ENCODE measurements around the gene CMC2. TPM values are rescaled to one million over a fixed set of nuclear protein-coding genes. Genes with fewer than 3 reads are reported as not detected.

CMC2 gene
- total and polyA plus RNA-seq, 9 donors: 19.1 to 41.1 (median 25.9) TPM

GRCh38 chr16:81035398-81035974 is 28.8 kb upstream of the CMC2 start, which contains the start of gene ATMIN:
TSS of gene ATMIN (plus strand) at chr16:81035842. CDS start at chr16:81035871, 29 bp downstream.
- intact Hi-C loops (cut with DNase I): loop anchor here in 1 of 4 donors (10.0 kb wide), 1 partner anchor 709 kb away; no protein-coding TSS in a partner anchor
- no peaks in the 10 kb centered on the region for H3K9me3 ChIP-seq
- TF ChIP-seq, protein P1, sequence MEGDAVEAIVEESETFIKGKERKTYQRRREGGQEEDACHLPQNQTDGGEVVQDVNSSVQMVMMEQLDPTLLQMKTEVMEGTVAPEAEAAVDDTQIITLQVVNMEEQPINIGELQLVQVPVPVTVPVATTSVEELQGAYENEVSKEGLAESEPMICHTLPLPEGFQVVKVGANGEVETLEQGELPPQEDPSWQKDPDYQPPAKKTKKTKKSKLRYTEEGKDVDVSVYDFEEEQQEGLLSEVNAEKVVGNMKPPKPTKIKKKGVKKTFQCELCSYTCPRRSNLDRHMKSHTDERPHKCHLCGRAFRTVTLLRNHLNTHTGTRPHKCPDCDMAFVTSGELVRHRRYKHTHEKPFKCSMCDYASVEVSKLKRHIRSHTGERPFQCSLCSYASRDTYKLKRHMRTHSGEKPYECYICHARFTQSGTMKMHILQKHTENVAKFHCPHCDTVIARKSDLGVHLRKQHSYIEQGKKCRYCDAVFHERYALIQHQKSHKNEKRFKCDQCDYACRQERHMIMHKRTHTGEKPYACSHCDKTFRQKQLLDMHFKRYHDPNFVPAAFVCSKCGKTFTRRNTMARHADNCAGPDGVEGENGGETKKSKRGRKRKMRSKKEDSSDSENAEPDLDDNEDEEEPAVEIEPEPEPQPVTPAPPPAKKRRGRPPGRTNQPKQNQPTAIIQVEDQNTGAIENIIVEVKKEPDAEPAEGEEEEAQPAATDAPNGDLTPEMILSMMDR (IDR thresholded peaks at IDR 0.05): peak; percentile 93 to 98 (median 97)
- TF ChIP-seq EP300 (IDR thresholded peaks at IDR 0.05) (no peak), POLR2A (IDR thresholded peaks at IDR 0.05) (peak; percentile 23)
- H3K4me1 ChIP-seq (ENCODE audit: insufficient read depth): peaks cover 7% of the 10 kb centered on the region
- no peaks in the 10 kb centered on the region for H3K27me3 ChIP-seq
- WGBS, 3 donors: 4 to 10% (median 5%) methylated on average over 23 to 54 of the region's 54 CpGs
- no peaks in the 10 kb centered on the region for H3K36me3 ChIP-seq
- peak within 1 kb of the TSS; percentile 76 for H3K4me3 ChIP-seq
- peak; percentile 79 to 92 (median 87) for DNase-seq
- H3K27ac ChIP-seq: no peak within 1 kb of the TSS

DNA sequence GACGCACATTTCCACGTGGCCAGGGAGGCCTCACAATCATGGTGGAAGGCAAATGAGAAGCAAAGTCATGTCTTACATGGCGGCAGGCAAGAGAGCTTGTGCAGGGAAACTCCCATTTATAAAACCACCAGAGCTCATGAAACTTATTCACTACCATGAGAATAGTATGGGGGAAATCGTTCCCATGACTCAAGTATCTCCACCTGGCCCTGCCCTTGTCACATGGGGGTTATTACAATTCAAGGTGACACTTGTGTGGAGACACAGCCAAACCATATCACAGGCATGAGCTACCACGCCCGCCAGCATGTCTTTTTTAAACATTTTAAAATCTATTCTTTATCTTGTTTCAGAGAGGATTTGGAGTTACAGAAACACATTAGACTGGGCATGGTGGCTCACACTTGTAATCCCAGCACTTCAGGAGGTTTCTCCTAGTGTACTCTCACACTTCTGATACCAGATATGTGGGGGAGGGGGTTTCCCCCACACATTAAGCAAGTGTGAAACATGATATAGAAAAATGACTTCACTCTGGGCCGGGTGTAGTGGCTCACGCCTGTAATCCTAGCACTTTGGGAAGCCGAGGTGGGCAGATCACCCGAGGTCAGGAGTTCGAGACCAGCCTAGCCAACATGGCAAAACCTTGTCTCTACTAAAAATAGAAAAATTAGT is 23.4 kb upstream of the CMC2 start:
- intact Hi-C loops (cut with DNase I): loop anchor here in 1 of 4 donors (10.0 kb wide), 1 partner anchor 715 kb away; no protein-coding TSS in a partner anchor

GRCh38 chr16:81026429-81026828 is 19.7 kb upstream of the CMC2 start:
- no peaks in the 10 kb centered on the region for H3K4me1 ChIP-seq (ENCODE audit: insufficient read depth)
- intact Hi-C loops (cut with DNase I): no loop called here
- H3K27ac ChIP-seq: no peak overlapping the region
- no peaks in the 10 kb centered on the region for H3K27me3 ChIP-seq
- no peaks in the 10 kb centered on the region for H3K36me3 ChIP-seq
- 85 to 90% (median 90%) methylated on average over 4 of the region's 4 CpGs for WGBS, 3 donors
- H3K4me3 ChIP-seq: no peak overlapping the region
- H3K9me3 ChIP-seq: no peaks in the 10 kb centered on the region
- TF ChIP-seq, protein P1 (IDR thresholded peaks at IDR 0.05): no peak
- TF ChIP-seq EP300 (IDR thresholded peaks at IDR 0.05): no peak
- no peak for TF ChIP-seq POLR2A (IDR thresholded peaks at IDR 0.05)
- DNase-seq: no peak

More for the DNA sequence above, 23.4 kb upstream of the CMC2 start:
- H3K4me3 ChIP-seq: no peak overlapping the region
- H3K4me1 ChIP-seq (ENCODE audit: insufficient read depth): no peaks in the 10 kb centered on the region
- WGBS, 3 donors: 94 to 95% (median 94%) methylated on average over 11 of the region's 11 CpGs
- TF ChIP-seq EP300 (IDR thresholded peaks at IDR 0.05) (no peak), POLR2A (IDR thresholded peaks at IDR 0.05) (no peak)
- TF ChIP-seq, protein P1 (IDR thresholded peaks at IDR 0.05): no peak
- no peaks in the 10 kb centered on the region for H3K9me3 ChIP-seq
- H3K27me3 ChIP-seq: no peaks in the 10 kb centered on the region
- no peaks in the 10 kb centered on the region for H3K36me3 ChIP-seq
- no peak for DNase-seq
- no peak overlapping the region for H3K27ac ChIP-seq

- WGBS, 3 donors: 97 to 99% (median 98%) methylated on average over 2 of the region's 2 CpGs
- Histone ChIP-seq H3K27me3 (no peaks in the 10 kb centered on the region), H3K9me3 (no peaks in the 10 kb centered on the region), H3K27ac (no peak overlapping the region), H3K4me3 (no peak overlapping the region), H3K36me3 (no peaks in the 10 kb centered on the region), H3K4me1 (ENCODE audit: insufficient read depth) (no peaks in the 10 kb centered on the region)
- TF ChIP-seq POLR2A (IDR thresholded peaks at IDR 0.05) (no peak), EP300 (IDR thresholded peaks at IDR 0.05) (no peak)
- TF ChIP-seq, protein P1 (IDR thresholded peaks at IDR 0.05): no peak
- no peak for DNase-seq
- intact Hi-C loops (cut with DNase I): no loop called here
Measured at GRCh38 chr16:81018496-81018895, 11.8 kb upstream of the CMC2 start.

Measured in ovary (tissue), 9 donors.